GM19468 (cell line): ENCODE results near the gene VCAM1.

Experiments
- ATAC-seq: cut with Tn5 transposase; IDR thresholded peaks from one replicate; pipeline ENCODE4 v1.9.1; 2021; ENCODE audit warnings: mild to moderate bottlenecking, moderate library complexity, moderate number of reproducible peaks; ENCODE audit not compliant: unreplicated experiment; ENCODE audit errors: extremely low read depth

VCAM1 gene

DNA sequence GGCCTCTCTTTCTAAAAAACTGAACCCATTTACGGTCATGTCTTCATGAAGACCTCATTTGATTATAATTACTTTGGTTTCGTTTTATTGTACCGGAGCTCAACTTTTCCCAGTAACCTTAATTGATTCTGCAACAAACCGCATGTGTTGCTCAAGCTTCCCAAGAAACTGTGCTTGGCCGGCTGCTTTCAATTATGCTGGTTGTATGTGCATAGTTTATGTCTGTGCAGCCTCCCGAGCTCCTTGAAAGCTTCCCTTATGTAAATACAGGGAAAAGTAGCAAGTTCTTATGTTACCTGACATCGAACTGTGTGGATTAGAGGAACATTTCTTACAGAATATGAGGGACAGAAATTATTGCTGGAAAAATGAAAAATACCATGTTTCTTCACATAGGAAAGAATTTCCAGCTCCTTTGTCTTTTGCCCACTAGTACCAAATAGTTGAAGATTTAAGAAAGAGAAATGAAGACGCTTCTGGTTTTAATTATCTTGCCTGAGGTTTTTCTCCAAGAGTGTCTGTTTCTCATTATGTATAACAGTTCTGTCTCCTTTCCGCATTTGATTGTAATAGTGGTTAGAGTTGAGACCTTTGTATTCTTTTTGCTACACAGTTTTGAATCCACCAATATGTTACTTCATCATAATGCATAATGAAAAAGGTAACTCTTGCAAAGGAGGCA, 2.1 kb downstream of the VCAM1 start:
- ATAC-seq, result no peak

DNA sequence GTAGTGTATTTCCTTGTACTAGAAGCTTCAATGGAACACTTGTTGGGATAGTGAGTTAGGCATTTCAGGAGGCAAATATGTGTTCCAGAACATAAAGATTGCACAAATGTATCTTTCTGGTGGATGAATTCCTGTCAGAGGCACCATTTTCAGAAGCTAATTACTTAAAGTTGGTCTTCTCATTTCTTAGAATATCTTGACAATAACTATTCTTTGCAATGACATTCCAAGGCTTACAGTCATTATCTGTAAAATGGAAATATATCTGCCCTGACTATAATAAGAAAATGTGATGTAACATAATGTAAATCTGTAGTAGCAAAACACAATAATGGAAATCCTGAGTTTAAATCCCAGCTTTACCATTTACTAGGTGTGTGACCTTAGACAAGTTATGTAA, 2.7 kb downstream of the VCAM1 start:
- no peak for ATAC-seq

DNA sequence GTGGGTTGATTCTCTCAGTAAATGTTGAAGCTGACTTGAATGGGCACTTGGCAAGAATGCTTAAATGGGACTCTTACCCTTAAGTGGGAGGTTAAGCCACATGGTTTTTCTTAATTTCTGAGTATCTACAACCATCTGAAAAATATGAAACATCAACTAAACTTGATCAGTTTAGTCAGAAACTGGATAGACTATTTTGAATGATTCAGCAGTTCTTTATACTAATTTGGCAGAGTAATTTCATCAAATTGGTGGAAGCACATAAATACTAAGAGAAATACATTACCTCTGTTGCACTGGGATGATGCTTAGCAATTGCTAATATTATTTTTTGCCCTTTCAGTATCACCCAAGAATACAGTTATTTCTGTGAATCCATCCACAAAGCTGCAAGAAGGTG, 4.7 kb downstream of the VCAM1 start:
- no peak for ATAC-seq

DNA sequence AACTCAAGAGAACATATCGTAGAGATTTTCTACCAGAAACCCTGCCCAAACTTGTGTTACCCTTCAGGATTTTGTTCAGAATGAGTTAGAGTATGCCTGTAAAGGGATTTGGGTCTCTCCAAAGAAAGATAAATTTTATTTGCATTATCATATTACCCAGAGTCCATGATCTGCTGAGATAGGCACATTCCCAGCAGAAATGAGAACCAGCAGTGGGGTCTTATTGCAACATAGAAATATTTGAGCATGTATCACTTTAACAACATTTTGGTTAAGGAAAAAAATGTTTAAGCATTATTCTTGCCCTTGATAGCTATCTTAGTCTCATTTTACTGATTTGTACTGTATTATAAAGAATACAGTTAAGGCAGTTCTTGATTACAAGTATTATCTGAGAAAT, 10.6 kb downstream of the VCAM1 start:
- ATAC-seq, result no peak

DNA sequence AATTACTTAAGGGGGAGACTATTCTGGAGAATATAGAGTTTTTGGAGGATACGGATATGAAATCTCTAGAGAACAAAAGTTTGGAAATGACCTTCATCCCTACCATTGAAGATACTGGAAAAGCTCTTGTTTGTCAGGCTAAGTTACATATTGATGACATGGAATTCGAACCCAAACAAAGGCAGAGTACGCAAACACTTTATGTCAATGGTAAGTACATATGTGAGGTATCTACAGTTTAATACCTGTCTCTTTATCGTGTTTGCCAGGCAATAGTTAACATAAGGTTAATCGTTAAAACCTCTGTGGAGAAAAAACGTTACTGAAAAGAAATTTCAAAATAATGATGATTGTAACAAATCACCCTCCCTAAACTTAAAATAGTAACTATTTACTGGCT, 11.8 kb downstream of the VCAM1 start:
- no peak for ATAC-seq

DNA sequence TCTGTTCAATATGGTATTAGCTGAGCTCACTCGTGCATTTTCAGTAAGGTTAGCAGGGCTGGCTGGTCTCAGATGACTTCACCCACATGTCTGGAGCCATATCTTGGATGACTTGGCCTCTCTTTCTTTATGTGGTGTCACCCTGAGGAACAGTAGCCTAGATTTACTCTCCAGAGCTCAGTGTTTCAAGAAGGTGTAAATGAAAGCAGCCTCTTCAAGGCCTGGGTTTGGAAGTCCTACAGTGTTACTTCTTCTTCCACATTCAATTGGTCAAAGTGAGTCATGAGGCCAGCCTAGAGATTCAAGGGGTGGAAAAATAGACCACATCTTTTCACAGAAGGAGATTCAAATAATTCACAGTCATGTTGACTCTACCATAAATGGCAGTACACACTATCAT, 12.2 kb downstream of the VCAM1 start:
- ATAC-seq, result no peak

DNA sequence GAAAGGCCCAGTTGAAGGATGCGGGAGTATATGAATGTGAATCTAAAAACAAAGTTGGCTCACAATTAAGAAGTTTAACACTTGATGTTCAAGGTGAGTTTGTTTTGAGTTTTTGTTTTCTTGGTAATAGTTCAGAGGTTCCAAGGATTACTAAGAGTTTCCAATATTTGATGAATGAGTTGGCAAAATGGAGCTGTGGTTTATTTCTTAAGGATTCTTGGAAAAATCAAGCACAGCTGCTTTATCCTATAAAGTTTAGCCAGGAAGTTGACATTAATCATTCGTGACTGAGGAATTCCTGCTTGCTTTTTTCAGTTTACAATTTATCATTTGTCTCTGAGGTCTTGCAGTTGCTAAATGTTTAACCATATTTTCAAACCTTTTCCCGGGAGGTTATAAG, 15.1 kb downstream of the VCAM1 start:
- ATAC-seq, result no peak

DNA sequence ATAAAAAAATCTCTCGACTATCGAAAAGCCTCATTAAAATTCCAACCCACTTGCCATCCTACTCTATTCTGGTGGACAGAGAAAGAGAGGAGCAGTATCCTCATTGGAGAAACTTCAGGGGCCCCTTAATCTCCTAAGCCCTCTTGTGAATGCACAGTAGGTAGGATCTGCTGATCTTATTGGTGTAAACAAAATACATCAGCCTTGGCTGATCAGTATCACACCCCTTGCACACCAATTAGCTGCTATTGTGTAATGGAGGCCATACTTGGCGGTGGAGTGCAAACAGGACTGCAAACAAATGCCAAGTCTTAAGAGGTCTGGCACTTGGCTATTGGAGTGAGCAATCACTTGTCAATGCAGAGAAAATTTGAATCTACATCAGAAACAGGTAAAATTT, 15.7 kb downstream of the VCAM1 start:
- no peak for ATAC-seq

DNA sequence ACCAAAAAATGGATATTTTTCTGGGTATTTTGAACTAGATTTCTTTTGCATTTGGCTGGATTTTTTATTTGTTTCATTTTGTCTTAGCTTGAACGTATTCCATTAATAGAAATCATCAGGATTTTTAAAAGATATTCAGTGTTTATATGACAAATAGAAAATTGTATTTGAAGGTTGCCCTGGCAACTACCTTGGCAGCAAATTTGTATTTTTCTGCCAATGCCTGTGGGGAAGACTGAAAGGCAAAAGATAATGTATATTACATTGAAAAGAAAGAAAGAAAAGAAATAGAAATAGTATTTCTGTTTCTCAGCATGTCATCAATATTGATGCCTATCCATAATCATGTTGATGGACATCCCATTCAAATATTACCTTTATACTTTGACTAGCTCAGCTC, 16.8 kb downstream of the VCAM1 start:
- ATAC-seq, result no peak

DNA sequence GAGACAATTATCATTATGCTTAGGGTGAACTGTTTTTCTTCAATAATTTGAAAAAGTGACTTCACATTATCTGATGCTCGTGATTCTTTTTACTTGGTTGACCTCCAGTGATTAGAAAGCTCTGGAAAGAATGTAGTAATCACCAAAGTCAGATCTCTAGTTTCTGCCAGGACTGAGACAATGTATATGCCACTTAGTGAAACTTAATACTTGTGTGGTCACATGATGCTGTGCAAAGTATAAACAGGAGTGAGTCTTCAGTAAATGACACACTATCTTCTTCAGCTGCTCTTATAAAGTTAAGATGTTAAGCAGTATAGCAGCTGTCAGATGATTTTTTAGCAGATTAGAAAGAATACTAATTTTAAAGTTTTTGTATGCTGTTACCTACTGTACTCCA, 17.2 kb downstream of the VCAM1 start:
- no peak for ATAC-seq

DNA sequence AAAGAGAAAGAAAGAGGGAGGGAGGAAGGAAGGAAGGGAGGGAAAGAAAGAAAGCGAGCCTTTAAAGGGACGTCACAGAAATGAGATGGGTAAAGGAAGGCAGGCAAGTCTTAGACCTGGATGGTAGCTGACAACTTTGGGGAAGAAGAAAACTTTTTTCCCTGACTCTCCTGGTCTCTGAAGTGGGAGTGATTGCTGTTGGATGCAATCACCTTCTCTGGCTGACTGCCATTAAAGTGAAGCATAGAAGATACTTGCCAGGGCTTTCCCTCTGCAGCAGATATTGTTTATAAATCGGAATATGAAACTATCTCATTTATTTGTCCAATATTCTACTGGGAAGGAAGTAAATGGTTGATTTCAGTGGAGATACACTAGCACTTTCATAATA, 27.0 kb downstream of the VCAM1 start:
- no peak for ATAC-seq

DNA sequence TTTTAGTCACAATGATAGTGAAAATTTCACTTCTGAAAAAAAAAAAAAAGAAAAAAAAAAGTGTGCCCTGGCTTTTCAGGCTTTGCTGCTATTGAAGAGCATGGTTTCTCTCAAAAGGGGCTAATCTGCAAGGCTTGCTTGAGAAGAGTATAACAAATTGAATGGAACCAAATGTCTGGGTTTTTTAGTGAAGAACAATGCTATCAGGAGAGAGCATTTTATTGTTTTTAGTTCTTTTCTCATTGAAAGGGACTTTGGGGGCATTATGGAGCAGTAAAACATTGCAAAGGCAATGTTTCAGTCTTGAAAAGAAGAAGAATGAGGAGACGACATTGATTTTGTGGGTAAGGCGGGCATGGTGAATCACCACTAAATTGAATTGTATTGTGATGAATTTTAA, 28.2 kb downstream of the VCAM1 start:
- no peak for ATAC-seq

DNA sequence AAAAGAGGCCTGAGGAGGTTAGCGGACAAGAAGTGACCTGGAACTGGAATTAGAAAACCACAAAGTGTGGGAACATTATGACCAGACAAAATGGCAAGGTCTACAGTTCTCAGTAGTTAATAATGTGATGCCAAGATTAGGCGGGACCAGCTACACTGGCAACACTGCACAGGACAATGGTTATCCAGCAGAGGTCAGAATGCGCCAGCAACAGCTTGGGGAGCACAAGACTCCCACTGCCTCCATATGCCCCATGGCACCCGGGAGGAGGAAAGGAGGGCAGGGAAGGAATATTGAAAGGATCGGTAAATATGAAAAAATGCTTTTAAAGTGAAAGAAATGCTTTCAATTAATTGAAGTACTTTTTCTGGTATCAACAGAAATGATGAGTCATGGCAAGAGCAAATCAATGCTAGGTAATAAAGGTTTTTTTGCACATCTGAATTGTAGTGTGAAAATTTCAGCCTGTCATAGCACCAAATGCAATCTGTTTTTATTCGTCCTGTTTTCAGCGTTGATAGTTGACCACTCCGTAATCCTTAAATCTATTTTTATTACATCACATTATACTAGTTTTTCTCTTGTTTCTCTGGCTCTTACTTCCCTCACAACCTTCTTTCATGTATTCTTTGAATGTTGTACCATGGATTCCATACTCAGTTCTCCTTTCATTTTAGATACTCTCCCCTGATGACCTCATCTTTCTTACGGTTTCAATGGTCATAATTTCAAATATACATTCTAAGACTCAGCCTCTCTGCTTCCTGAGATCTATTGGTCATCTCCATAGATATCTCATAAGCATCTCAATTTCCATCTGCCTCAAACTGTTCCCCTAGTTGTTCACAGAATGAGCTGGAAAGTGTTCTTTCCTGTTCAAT, 30.7 kb downstream of the VCAM1 start:
- ATAC-seq, result no peak

DNA sequence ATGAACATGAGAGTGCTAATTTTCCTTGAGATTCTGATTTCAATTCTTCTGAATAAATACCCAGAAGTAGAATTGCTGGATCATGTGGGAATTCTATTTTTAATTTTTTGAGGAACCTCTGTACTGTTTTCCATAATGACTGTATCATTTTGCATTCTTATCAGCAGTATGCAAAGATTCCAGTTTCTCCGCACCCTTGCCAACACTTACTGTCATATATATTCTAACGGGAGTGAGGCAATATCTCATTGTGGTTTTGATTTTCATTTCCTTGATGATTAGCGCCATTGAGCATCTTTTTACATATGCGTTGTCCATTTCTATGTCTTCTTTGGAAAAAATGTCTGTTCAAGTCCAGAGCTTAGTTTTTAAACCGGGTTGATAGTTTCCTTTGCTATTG, 33.2 kb downstream of the VCAM1 start:
- ATAC-seq, result no peak

DNA sequence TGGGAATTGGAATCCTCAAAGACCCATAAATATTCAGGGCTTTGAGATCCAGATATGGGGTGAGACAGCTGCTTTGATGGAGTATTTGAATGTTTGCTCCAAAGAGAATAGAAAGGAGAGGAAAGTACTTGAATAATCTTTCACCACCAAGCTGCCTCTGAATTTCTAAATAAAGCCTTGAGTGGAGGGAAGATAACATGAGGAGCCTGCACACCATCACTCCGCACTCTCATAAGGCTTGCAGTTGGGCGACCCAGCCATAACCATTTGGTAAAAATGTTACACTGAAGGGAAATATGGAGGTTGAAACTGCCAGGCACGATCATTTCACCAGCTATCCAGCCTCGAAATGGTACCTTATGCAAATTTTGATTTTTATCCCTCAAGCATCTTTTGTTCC, 38.4 kb downstream of the VCAM1 start:
- no peak for ATAC-seq

DNA sequence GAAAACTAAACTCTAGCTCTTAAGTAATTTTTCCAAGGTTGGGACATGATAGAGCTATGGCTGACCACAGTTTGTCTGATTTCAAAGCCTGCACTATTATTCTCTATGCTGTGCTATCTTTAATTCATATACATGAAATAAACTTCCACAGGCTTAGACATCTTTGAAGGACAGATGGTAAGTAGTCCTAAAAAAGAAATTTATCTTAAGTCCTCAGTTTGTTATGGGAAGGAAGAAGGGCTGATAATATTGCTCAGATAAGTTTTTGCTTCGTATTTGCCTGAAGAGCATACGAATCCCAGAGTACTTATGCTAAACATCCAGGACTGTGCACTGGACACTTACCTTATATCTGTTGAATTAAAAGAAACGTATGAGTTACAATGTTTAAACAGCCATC, 39.6 kb downstream of the VCAM1 start:
- ATAC-seq, result no peak

DNA sequence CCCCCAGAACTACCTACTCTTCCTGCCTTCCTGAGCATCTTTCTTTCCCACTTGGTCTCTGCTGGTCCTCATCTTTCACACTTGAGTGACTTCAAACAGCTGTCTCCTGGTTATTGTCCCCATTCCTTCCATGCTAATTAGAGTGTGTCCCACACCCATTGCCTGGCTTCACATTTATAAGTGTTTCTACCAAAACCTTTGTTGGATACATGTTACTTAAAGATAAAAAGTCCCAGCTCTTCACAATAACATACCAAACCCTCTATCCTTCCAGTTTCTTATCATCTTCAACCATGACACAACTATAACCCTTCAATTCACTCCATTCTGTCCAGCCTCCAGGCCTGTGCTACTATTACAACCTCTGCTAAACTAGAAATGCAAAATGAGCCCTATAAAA, 41.0 kb downstream of the VCAM1 start:
- ATAC-seq, result no peak

DNA sequence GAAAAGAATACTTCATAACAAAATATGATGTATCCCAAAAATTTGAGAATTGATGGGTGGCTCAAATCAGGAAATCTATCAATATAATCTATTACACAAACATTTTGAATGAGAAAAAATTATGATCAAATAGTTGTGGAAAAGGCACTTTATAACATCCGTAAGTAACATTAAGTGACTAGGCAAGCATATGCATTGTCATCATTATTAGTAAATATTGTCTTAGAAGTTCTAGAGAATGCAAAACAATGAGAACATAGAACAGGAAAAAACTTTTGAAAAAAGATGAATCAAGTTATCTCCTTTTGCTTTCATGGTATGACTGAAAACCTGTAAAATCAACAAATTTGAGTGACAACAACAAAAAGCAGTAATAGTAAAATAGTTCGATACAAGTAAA, 42.9 kb downstream of the VCAM1 start:
- ATAC-seq, result no peak

DNA sequence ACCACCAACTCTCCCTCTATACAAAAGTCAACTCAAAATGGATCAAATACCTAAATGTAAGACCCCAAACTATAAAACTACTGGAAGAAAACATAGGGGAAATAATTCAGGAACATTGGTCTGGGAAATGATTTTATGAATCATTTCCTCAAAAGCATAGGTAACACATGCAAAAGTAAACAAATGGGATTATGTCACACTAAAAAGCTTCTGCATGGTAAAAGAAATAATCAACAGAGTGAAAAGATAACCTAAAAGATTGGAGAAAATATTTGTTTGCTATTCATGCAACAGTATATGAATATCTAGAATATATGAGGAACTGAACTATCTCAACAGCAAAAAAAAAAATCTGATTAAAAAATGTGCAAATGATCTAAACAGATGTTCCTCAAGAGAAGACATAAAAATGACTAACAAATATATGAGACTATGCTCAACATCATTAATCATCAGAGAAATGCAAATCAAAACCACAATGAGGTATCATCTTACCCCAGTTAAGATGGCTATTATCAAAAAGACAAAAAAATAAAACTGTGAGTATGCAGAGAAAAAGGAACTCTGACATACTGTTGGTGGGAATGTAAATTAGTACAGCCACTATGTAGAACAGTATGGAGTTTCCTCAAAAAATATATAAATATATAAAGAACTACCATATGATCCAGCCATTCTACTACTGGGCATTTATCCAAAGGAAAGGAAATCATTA, 47.8 kb downstream of the VCAM1 start:
- no peak for ATAC-seq

DNA sequence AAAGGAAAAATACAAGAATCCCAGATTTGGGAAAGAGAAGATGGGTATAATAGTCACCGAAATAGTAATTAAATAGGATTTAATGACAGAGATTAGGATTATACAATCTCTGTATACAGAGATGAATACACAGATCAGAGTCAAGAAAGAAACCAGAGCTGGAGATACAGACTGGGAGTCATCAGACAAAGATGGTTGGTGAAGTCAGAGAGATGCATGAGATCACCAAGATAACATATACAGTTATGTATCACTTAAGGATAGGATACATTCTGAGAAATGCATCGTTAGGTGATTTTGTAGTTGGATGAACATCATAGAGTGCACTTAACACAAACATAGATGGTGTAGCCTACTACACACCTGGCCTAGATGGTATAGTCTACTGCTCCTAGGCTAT, 49.8 kb downstream of the VCAM1 start:
- ATAC-seq, result no peak

DNA sequence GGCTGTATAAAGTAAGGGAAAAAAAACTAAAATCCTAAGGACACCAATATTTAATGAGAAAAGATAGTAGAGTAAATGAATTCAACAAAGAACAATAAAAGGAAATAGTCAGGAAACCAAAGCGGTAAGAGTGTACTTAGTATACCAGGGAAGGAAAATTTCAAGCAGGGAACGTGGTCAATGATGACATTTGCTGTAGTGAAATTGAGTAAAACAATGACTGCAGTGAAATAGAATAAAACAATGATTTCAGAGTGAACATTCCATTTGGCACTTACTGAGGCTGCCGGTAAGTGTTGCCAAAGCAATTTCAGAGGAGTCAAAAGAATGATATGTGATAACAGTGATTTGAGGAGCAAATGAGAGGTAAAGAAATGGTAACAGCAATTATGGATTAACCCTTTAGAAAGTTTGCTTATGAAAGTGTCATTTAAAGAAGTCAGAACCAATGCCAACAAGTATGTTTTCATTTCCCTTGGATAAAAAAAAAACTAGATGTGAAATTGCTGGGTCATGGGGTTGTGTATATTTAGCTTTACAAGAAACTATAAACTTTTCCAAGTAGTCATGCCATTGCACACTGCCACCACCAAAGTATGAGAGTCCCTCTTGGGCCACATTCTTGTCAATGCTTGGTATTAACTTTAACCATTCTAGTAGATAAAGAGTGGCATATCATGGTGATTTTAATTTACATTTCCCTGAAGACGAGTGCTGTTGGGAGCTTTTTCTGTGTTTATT, 50.5 kb downstream of the VCAM1 start:
- no peak for ATAC-seq
